ENCODE results near the gene NBPF3.
"Not testable (repeated sequence)": the region's sequence is repeated elsewhere in the genome, so short reads cannot be mapped to it uniquely, and the experiment has no call there.

Gene NBPF3

DNA sequence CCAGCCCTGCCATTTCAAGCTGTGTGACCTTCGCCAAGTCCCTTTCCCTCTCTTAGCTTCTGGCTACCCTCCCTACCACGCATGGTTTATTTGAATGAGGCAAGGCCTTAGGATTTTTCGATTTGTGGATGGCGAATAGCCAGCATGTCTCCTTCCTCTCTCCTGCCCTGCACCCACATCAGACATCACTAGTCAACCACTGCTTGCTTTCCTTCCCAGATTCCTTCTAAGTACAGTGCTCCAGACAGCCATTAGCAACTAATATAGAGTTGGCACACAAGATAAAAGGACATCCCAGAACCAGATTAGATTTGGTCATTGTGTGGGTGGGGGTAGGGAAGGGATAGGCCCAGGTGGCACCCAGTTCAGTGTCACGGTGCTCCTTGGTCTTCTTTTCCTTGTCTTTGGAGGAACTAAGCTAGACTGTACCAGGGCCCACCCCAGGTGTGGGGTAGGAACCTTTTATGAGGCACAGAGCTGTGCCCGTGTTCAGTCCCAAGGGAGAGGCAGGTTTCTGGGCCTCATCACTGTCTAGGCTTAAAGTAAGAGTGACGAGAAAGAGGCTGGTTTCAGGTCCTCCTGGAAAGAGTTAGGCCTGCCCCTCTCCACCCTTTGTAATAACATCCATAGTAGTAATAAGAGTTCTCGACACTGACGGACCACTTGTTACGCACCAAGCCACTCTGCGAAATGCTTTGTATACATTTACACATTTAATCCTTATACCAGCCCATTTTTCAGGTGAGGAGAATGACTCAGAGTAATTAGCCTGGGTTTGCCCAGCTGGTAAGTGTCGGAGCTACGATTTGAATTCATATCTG lies 77.9 kb downstream of the NBPF3 start:
- H3K27ac ChIP-seq, result no peak overlapping the region
- TF ChIP-seq, protein P1, sequence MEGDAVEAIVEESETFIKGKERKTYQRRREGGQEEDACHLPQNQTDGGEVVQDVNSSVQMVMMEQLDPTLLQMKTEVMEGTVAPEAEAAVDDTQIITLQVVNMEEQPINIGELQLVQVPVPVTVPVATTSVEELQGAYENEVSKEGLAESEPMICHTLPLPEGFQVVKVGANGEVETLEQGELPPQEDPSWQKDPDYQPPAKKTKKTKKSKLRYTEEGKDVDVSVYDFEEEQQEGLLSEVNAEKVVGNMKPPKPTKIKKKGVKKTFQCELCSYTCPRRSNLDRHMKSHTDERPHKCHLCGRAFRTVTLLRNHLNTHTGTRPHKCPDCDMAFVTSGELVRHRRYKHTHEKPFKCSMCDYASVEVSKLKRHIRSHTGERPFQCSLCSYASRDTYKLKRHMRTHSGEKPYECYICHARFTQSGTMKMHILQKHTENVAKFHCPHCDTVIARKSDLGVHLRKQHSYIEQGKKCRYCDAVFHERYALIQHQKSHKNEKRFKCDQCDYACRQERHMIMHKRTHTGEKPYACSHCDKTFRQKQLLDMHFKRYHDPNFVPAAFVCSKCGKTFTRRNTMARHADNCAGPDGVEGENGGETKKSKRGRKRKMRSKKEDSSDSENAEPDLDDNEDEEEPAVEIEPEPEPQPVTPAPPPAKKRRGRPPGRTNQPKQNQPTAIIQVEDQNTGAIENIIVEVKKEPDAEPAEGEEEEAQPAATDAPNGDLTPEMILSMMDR (conservative IDR thresholded peaks at IDR 0.05), result no peak
- TF ChIP-seq ZFX (IDR thresholded peaks at IDR 0.05), result no peak

GRCh38 chr1:21518774-21519455 lies 79.0 kb downstream of the NBPF3 start:
- no peak overlapping the region for H3K27ac ChIP-seq
- TF ChIP-seq, protein P1 (conservative IDR thresholded peaks at IDR 0.05), result no peak
- no peak for TF ChIP-seq ZFX (IDR thresholded peaks at IDR 0.05)

DNA sequence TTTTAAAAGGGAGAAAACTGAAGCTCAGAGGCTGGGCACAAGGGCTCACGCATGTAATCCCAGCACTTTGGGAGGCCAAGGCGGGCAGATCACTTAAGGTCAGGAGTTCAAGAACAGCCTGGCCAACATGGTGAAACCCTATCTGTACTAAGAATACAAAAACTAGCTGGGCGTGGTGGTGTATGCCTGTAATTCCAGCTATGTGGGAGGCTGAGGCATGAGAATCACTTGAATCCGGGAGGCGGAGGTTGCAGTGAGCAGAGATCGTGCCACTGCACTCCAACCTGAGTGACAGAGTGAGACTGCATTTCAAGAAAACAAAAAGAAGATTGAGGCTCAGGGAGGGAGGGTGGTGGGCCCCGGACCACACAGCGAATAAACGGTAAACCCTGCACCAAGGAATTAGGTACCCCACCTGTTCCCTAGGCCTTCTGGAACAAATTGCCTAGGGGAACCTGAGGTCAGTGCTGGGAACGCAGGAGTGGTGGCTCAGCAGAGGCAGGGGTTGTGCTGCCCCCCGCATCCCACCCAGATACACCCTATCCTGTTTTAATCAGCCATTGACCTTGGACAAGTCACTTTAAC lies 79.6 kb downstream of the NBPF3 start:
- not testable (repeated sequence) for H3K27ac ChIP-seq

GRCh38 chr1:21520899-21521716 lies 81.2 kb downstream of the NBPF3 start:
- TF ChIP-seq ZFX (IDR thresholded peaks at IDR 0.05), result no peak
- TF ChIP-seq, protein P1 (conservative IDR thresholded peaks at IDR 0.05), result no peak
- no peak overlapping the region for H3K27ac ChIP-seq

GRCh38 chr1:21521717-21522060 lies 81.8 kb downstream of the NBPF3 start:
- TF ChIP-seq, protein P1 (conservative IDR thresholded peaks at IDR 0.05), result no peak
- TF ChIP-seq ZFX (IDR thresholded peaks at IDR 0.05), result no peak
- no peak overlapping the region for H3K27ac ChIP-seq

GRCh38 chr1:21522525-21523038 lies 82.6 kb downstream of the NBPF3 start:
- H3K27ac ChIP-seq, result no peak overlapping the region
- no peak for TF ChIP-seq ZFX (IDR thresholded peaks at IDR 0.05)
- TF ChIP-seq, protein P1 (conservative IDR thresholded peaks at IDR 0.05), result no peak

GRCh38 chr1:21523297-21523813 lies 83.4 kb downstream of the NBPF3 start:
- no peak for TF ChIP-seq ZFX (IDR thresholded peaks at IDR 0.05)
- TF ChIP-seq, protein P1 (conservative IDR thresholded peaks at IDR 0.05), result no peak
- no peak overlapping the region for H3K27ac ChIP-seq

Measured in C4-2B (cell line).